ENCODE measurements around the gene DNAJB7. TPM values are rescaled to one million over a fixed set of nuclear protein-coding genes. Genes with fewer than 3 reads are reported as not detected.

DNAJB7 gene
- total and polyA plus RNA-seq, 2 of the 13 experiments (the other 11 are each of a cell fraction or from before 2014, with no cell fraction given) = not detected

DNA sequence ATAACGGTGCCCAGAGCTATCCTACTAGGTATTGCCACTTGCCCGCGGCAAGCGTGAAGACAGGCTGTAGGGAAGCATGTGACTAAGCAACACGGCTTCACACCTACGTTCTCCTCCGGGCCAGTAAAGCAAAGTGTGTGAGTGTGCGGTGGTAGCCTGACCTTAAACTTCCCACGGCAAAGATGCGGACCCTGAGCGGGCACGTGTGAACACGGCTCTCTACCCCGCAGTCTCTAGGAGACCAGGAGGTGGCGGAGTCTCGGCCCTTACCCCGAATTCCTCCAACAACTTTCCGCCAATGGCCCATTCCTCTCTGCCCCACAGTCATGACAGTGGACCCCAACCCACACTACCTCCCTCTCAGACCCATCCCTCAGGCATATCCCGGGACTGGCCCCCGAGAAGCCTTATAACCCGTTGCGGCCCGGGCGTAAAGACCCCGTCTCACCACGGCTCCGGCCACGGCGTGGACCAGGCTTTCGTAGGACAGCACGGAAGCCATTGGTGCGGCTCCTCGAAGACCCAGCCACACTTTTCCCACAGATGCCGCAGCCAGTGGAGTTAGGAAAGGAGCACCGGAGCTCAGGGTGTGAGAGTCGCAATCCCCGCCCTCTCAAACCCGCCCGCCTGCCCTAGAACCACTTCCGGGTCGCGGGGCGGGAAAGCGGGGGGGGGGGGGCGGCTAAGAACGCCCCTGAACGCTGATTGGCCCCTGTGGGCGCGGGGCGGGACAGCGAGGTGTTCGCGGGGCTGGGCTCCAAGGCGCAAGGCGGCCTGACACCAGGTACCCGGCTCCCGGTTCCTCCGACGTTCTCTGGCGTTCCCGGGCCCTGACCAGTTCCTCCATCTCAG lies 42.9 kb downstream of the DNAJB7 start, which contains the start of gene SLC25A17 (continued):
- peak; percentile 99 for TF ChIP-seq NR2C2 (CRISPR knock-in tag; IDR thresholded peaks at IDR 0.05; ENCODE audit: borderline replicate concordance)
- peak; percentile 62 for TF ChIP-seq TBX2 (CRISPR knock-in tag; IDR thresholded peaks at IDR 0.05; ENCODE audit: borderline replicate concordance)
- peak; percentile 83 for TF ChIP-seq KAT8 (CRISPR knock-in tag; IDR thresholded peaks at IDR 0.05)
- no peak for TF ChIP-seq ZNF207 (IDR thresholded peaks at IDR 0.05; ENCODE audit: borderline replicate concordance)
- TF ChIP-seq FOXA1 (IDR thresholded peaks at IDR 0.05) = no peak
- TF ChIP-seq FOXA1 (CRISPR knock-in tag; IDR thresholded peaks at IDR 0.05) = no peak
- no peak for TF ChIP-seq RORA (CRISPR knock-in tag; IDR thresholded peaks at IDR 0.05)
- no peak for TF ChIP-seq CREB1 (IDR thresholded peaks at IDR 0.05)
- no peak for TF ChIP-seq CREB1 (CRISPR knock-in tag; IDR thresholded peaks at IDR 0.05)
- TF ChIP-seq MTF2 (CRISPR knock-in tag; IDR thresholded peaks at IDR 0.05; ENCODE audit: borderline replicate concordance) = no peak
- TF ChIP-seq ZBTB33 (CRISPR knock-in tag; IDR thresholded peaks at IDR 0.05) = no peak
- TF ChIP-seq GPBP1L1 (CRISPR knock-in tag; IDR thresholded peaks at IDR 0.05) = no peak
- no peak; the same call in 1 of the 2 replicates for TF ChIP-seq ZBTB10 (CRISPR knock-in tag; IDR thresholded peaks at IDR 0.05; ENCODE audit: borderline replicate concordance)
- TF ChIP-seq TFE3 (CRISPR knock-in tag; IDR thresholded peaks at IDR 0.05) = no peak
- no peak for TF ChIP-seq ZNF570 (CRISPR knock-in tag; IDR thresholded peaks at IDR 0.05; ENCODE audit: borderline replicate concordance)
- TF ChIP-seq ZBTB21 (CRISPR knock-in tag; IDR thresholded peaks at IDR 0.05) = no peak
- TF ChIP-seq, protein P1, sequence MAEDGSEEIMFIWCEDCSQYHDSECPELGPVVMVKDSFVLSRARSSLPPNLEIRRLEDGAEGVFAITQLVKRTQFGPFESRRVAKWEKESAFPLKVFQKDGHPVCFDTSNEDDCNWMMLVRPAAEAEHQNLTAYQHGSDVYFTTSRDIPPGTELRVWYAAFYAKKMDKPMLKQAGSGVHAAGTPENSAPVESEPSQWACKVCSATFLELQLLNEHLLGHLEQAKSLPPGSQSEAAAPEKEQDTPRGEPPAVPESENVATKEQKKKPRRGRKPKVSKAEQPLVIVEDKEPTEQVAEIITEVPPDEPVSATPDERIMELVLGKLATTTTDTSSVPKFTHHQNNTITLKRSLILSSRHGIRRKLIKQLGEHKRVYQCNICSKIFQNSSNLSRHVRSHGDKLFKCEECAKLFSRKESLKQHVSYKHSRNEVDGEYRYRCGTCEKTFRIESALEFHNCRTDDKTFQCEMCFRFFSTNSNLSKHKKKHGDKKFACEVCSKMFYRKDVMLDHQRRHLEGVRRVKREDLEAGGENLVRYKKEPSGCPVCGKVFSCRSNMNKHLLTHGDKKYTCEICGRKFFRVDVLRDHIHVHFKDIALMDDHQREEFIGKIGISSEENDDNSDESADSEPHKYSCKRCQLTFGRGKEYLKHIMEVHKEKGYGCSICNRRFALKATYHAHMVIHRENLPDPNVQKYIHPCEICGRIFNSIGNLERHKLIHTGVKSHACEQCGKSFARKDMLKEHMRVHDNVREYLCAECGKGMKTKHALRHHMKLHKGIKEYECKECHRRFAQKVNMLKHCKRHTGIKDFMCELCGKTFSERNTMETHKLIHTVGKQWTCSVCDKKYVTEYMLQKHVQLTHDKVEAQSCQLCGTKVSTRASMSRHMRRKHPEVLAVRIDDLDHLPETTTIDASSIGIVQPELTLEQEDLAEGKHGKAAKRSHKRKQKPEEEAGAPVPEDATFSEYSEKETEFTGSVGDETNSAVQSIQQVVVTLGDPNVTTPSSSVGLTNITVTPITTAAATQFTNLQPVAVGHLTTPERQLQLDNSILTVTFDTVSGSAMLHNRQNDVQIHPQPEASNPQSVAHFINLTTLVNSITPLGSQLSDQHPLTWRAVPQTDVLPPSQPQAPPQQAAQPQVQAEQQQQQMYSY (CRISPR knock-in tag; IDR thresholded peaks at IDR 0.05) = no peak
- no peak for TF ChIP-seq ZNF577 (CRISPR knock-in tag; IDR thresholded peaks at IDR 0.05; ENCODE audit: borderline replicate concordance, low read depth)

Data from HepG2 (cell line).